ENCODE results near the gene FGD4. TPM values are rescaled to one million over a fixed set of nuclear protein-coding genes. Genes with fewer than 3 reads are reported as not detected.
"Not testable (repeated sequence)": the region's sequence is repeated elsewhere in the genome, so short reads cannot be mapped to it uniquely, and the experiment has no call there.

FGD4 gene
- polyA plus RNA-seq, 3 donors, result 16.1 to 18.8 (median 16.3) TPM

DNA sequence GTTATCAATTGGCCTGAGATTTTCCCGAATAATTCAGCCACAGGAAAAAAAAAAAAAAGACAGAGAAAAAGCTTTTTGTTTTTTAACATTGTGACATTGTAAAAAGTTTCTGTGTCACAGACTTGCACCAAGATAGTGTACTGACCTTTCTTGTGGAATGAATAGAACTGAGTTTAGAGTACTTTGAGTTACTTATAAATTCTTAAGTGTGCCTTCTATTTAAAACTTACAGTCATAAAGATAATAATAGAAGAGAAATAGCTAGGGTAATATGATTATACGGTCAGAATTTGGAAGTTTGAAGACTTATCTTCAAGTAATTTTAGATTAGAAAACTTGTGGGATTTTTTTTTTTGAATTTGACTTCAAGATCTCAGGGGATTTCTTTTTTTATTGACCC is 88.8 kb downstream of the FGD4 start:
- no peak for DNase-seq (ENCODE audit: low read depth in 3 of 3, low spot score in 2 of 3)

GRCh38 chr12:32489070-32489469 is 89.7 kb downstream of the FGD4 start:
- DNase-seq (ENCODE audit: low read depth in 3 of 3, low spot score in 2 of 3), result no peak

DNA sequence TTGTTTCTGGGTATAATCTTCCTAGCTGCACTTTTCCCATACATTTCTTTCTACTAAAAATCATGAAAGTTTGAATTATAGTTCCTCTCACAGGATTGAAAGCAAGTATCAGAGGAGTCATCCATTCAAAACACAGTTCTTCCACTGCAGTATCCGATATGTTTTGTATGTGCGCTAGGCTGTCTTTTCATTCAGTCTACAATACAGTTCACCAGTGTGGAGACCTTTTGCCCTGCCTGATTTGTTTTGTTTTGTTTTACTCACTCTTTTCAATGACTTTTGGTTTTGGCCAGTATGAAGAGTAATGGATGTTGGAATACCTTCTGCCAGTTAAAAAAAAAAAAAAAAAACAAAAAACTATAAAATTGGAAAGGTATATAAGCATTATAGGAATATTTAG is 91.4 kb downstream of the FGD4 start:
- DNase-seq (ENCODE audit: low read depth in 3 of 3, low spot score in 2 of 3), result no peak

GRCh38 chr12:32493282-32493681 is 93.9 kb downstream of the FGD4 start:
- no peak for DNase-seq (ENCODE audit: low read depth in 3 of 3, low spot score in 2 of 3)

GRCh38 chr12:32494656-32495055 is 95.3 kb downstream of the FGD4 start:
- no peak for DNase-seq (ENCODE audit: low read depth in 3 of 3, low spot score in 2 of 3)

GRCh38 chr12:32496946-32497345 is 97.6 kb downstream of the FGD4 start:
- no peak for DNase-seq (ENCODE audit: low read depth in 3 of 3, low spot score in 2 of 3)

DNA sequence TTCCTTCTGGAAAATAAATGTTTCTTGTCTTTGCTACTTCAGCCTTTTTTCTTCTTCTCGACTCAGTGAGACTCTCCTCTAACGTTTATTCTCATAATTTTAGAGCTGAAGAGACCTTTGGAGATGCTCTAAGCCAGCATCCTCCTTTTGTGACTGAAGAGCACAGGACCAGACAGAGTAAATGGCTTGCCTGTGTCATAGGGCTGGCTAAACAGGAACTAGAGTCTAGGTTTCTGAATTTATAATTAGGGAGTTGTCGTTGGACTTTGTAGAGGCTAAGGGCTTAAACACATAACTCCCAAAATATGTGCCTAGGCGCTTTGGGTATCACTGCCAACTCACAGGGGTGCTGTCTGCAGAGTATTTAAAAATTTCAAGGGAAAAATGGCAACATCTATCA is 98.5 kb downstream of the FGD4 start:
- no peak for DNase-seq (ENCODE audit: low read depth in 3 of 3, low spot score in 2 of 3)

DNA sequence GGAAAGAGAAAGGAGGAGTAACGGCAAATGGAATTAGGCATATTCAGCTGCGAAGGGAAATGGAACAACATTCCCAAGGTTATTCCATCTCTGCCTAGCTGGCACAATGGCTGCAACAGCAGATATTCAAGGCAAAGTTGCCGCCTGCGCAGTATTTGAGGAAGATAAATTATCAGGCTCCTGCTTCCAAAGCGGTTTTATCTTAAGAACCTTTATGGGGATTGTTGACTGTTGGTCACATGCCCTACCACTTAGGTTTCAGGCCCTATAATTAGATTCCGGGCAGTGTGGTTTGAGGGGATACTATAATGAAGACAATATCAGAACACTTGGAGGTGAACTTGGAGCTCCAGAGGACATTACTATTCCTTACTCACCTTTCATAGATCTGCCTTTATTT is 99.7 kb downstream of the FGD4 start:
- no peak for DNase-seq (ENCODE audit: low read depth in 3 of 3, low spot score in 2 of 3)

- DNase-seq (ENCODE audit: low read depth in 3 of 3, low spot score in 2 of 3), result peak; percentile 27 to 59 (median 29)
Observed at GRCh38 chr12:32501835-32502333, 102.5 kb downstream of the FGD4 start.

- DNase-seq (ENCODE audit: low read depth in 3 of 3, low spot score in 2 of 3), result no peak
Observed at GRCh38 chr12:32502693-32503502, 103.5 kb downstream of the FGD4 start.

- DNase-seq (ENCODE audit: low read depth in 3 of 3, low spot score in 2 of 3), result no peak
Observed at GRCh38 chr12:32503730-32504129, 104.4 kb downstream of the FGD4 start.

- DNase-seq (ENCODE audit: low read depth in 3 of 3, low spot score in 2 of 3), result no peak
Observed at GRCh38 chr12:32504591-32504990, 105.2 kb downstream of the FGD4 start.

DNA sequence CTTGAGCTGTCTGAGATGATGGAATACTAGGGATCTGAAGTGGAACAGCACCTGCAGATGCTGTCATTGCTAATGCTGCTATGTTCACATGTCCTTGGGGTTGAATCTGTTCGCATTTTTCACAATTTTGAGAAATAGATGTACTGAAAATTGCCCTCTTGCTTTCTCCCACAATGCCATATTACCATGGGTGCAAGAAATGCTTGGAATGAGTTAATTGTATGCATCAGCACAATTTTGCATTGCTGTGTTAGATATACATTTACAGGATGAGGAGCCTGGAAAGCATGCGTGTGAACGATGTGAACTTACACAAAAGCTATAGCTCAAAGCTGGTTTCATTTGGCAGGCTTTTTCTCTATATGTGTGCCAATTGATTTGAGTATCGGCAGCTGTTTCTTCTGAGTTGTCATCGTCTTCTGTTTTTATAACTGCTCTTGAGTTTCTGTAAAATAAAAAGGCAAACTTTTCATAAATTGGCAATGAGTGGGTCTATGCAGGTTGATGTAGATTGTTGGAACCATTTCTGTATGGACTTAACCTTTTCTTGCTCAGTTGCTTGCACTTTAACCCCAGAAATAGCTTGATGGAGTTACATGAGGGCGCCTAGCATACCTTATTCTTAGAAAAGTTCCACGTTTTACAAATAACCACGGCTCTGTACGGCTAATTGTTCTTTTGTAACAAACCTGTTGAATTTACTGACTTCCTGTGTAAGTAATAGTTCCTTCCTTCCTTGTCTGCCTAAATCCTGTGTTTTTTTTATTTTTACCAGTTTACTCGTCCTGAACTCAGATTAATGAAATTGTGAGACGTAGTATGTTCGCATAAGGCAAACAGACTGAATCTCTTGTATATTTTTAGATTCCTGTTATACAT is 105.9 kb downstream of the FGD4 start:
- no peak for DNase-seq (ENCODE audit: low read depth in 3 of 3, low spot score in 2 of 3)

DNA sequence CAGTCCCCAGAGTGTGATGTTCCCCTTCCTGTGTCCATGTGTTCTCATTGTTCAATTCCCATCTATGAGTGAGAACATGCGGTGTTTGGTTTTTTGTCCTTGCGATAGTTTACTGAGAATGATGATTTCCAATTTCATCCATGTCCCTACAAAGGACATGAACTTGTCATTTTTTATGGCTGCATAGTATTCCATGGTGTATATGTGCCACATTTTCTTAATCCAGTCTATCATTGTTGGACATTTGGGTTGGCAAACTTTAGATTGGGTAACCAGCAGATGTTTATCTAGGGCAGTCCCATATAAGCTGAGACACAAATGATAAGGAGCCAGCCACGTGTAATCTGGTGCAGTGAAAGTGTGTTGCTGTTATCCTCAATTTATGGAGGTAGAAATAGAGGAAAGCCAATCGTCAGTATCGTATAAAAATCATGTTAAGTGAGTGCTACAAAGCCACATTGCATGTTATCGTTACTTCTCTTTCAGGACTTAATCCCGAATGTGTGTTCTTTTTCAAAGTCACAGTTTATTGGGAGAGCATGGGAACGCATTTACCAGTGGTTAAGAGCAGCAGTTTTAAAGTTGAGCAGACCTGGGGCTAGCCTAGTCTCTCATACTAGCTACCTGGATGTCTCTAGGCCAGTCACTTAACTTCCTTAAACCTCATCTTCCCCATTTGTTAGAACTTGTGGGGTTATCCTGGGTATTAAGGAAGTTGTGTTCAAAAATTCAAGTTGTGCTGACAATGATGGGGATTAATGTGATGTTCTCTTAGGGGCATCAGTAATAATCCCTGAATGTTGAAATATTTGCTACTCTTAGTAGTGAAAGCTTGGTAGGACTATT is 108.0 kb downstream of the FGD4 start:
- not testable (repeated sequence) for DNase-seq (ENCODE audit: low read depth in 3 of 3, low spot score in 2 of 3)

- DNase-seq (ENCODE audit: low read depth in 3 of 3, low spot score in 2 of 3), result no peak
Observed at GRCh38 chr12:32507942-32508320, 108.6 kb downstream of the FGD4 start.

- no peak for DNase-seq (ENCODE audit: low read depth in 3 of 3, low spot score in 2 of 3)
Observed at GRCh38 chr12:32508626-32509025, 109.3 kb downstream of the FGD4 start.

DNA sequence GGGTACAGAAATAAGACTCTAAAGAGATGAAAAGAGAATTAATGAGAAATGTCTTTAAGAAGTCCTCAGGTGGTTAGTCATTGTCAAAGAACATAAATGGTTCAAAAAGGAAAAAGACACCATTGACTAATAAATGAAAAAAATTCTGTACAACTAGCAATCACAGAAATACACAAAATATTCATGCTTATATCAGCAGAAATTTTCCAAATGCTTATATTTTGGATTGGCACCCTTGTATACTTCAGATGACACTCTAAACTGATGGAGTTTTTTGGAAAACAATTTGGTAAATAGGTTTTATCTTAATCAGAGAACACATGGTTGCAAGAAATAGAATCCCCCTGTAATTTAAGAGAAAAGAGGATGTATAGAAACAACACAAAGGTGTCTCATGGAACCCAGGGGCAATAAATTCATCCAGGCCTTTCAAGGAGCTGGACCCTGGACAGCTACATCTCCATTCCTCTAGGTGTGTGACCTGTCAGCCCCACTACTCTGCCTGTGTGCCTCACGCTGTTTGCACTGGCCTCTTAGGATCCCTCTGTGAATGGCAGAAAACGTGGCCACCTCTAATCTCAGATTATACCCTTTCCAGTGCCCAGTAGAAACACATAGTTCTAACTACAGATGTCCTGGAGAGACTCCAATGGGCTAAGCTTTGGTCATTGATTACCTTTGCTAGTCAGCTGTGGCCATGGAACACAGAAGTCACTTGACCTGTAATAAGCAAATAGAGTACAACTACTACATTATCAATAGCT is 110.2 kb downstream of the FGD4 start:
- no peak for DNase-seq (ENCODE audit: low read depth in 3 of 3, low spot score in 2 of 3)

- not testable (repeated sequence) for DNase-seq (ENCODE audit: low read depth in 3 of 3, low spot score in 2 of 3)
Observed at GRCh38 chr12:32511976-32512375, 112.6 kb downstream of the FGD4 start.

DNA sequence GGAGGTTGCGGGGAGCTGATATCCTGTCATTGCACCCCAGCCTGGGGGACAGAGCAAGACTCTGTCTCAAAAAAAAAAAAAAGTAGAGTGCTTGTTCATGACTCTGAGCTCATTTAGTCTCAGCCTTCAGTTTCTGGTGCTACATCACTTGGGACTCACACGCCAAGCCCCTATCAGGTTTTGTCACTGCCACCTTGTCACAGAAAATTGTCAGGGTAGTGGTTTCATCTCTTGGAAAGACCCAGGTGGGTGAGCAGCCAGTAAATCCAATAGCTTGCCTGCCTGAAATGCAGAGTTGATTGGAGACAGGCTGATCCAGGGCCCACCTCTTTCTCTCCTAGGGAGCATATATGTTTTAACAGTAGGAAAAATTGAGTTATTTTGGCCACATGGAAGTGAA is 113.0 kb downstream of the FGD4 start:
- DNase-seq (ENCODE audit: low read depth in 3 of 3, low spot score in 2 of 3), result no peak

GRCh38 chr12:32512910-32513309 is 113.6 kb downstream of the FGD4 start:
- DNase-seq (ENCODE audit: low read depth in 3 of 3, low spot score in 2 of 3), result no peak

Data from right renal cortex interstitium (tissue), 3 donors.